HG03521 (cell line): ENCODE data around the gene ADARB1.

Source experiments
- ATAC-seq: cut with Tn5 transposase; IDR thresholded peaks from one replicate; pipeline ENCODE4 v1.9.1; 2021; ENCODE audit warnings: mild to moderate bottlenecking, moderate library complexity; ENCODE audit not compliant: unreplicated experiment

The ADARB1 gene

GRCh38 chr21:45146801-45147200, 72.4 kb downstream of the ADARB1 start:
- no peak for ATAC-seq

- no peak for ATAC-seq
These were observed 73.3 kb downstream of the ADARB1 start for GRCh38 chr21:45147473-45148315.

- no peak for ATAC-seq
These were observed 74.1 kb downstream of the ADARB1 start for GRCh38 chr21:45148316-45148990.

- ATAC-seq: no peak
These were observed 74.6 kb downstream of the ADARB1 start for GRCh38 chr21:45149021-45149420.

GRCh38 chr21:45150638-45151131, 76.3 kb downstream of the ADARB1 start:
- ATAC-seq: no peak

- ATAC-seq: no peak
These were observed 77.2 kb downstream of the ADARB1 start for GRCh38 chr21:45151445-45152160.

- no peak for ATAC-seq
These were observed 77.9 kb downstream of the ADARB1 start for GRCh38 chr21:45152265-45152746.

GRCh38 chr21:45153358-45154318, 79.3 kb downstream of the ADARB1 start:
- no peak for ATAC-seq

- ATAC-seq: no peak
These were observed 80.4 kb downstream of the ADARB1 start for GRCh38 chr21:45154511-45155508.

GRCh38 chr21:45155910-45156309, 81.5 kb downstream of the ADARB1 start:
- ATAC-seq: no peak

- no peak for ATAC-seq
These were observed 82.1 kb downstream of the ADARB1 start for GRCh38 chr21:45156459-45156858.

GRCh38 chr21:45157932-45158331, 83.6 kb downstream of the ADARB1 start:
- no peak for ATAC-seq

- ATAC-seq: no peak
These were observed 84.4 kb downstream of the ADARB1 start for GRCh38 chr21:45158491-45159423.

GRCh38 chr21:45160198-45160597, 85.8 kb downstream of the ADARB1 start:
- no peak for ATAC-seq

- no peak for ATAC-seq
These were observed 86.9 kb downstream of the ADARB1 start for GRCh38 chr21:45161038-45161945.

- no peak for ATAC-seq
These were observed 87.7 kb downstream of the ADARB1 start for GRCh38 chr21:45162115-45162514.

- ATAC-seq: no peak
These were observed 88.4 kb downstream of the ADARB1 start for GRCh38 chr21:45162809-45163208.
